ENCODE measurements around the gene PRKCH.

DNA sequence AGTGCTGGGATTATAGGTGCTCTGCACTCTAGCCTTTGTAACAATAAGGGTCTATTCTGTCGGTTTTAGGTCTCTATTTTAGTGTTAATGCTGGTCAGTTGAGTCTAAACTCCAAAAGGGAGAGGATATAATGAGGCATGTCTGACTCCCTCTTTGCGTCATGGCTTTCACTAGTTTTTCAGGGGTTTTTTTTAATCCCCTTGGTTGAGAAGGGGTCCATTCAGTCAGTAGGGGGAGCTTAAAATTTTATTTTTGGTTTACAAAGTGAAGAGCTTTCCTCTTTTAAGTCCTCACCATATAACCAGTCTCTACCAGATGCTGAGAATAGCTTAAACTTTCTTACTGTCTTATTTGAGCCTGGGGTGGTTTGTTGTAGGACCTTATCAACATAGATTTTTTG is 106.9 kb downstream of the PRKCH start:
- TF ChIP-seq CTCF (IDR thresholded peaks at IDR 0.05) = no peak
- TF ChIP-seq POLR2A (IDR thresholded peaks at IDR 0.05) = no peak
